Measurements from ENCODE around the gene VSX1. TPM values are rescaled to one million over a fixed set of nuclear protein-coding genes. Genes with fewer than 3 reads are reported as not detected.

VSX1 gene
- total and polyA plus RNA-seq, 2 of the 4 experiments (the other 2 are of a cell fraction) = not detected

DNA sequence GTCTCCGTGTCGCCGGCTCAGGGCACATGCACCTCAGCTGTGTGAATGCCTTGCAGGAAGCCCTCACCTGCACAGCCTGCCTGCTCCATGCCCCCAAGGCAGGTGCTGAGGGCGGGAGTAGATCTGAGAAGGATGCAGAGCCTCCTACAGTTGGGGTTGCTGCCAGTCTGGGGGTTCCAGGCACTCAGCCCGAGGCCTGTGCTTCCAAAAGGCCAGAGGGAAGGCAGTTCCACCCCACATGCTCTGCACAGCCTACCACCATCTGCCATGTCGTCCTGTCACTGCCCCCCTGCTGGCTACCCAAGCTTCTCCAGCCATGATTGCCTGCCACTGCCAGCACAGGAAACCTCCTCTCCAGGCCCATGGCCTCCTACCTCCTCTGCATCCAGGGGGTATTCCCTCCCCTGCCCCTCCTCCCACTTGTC is 43.3 kb downstream of the VSX1 start:
- DNase-seq (no peak), ATAC-seq (ENCODE audit: low read depth) (no peak)
- H2AK9ac ChIP-seq (replicated peaks; ENCODE audit: low read depth, low read length, poor library complexity) = no peak overlapping the region
- BruUV-seq (replicated peaks) = no TSS peak
- POLR2A ChIA-PET (ENCODE audit: unreplicated experiment) = no interaction called here
- H2BK120ac ChIP-seq (ENCODE audit: low read depth, low read length) = no peak overlapping the region
- H4K5ac ChIP-seq (ENCODE audit: low read depth, low read length) = no peak overlapping the region
- H3K36me3 ChIP-seq (ENCODE audit: control insufficient read depth, insufficient read depth, low read length) = no peaks in the 10 kb centered on the region
- no peak overlapping the region for H2BK5ac ChIP-seq (ENCODE audit: low read depth, low read length, poor library complexity, severe bottlenecking)
- 58% methylated on average over 2 of the region's 6 CpGs; no CpG with 5 or more reads in 1 of the 2 experiments for WGBS, 2 experiments (ENCODE audit: extremely low coverage in 2 of 2, insufficient read length in 1 of 2)
- peaks cover 6% of the 10 kb centered on the region for H3K27me3 ChIP-seq (ENCODE audit: control insufficient read depth, insufficient read depth, low read length)
- no peak overlapping the region for H3K4ac ChIP-seq (ENCODE audit: low read depth, low read length)
- no peaks in the 10 kb centered on the region for H3K79me1 ChIP-seq (ENCODE audit: low read depth in 1 of 2, low read length in 2 of 2)
- in situ Hi-C loops (cut with MboI; ENCODE audit: low sequenced_read_pairs) (no loop called here), intact Hi-C loops (cut with micrococcal nuclease) (no loop called here), dilution Hi-C loops (cut with HindIII; ENCODE audit: low sequenced_read_pairs, unreplicated experiment) (no loop called here)
- H3K23ac ChIP-seq (ENCODE audit: low read depth, low read length) = no peak overlapping the region
- no peak overlapping the region for H3K14ac ChIP-seq (replicated peaks; ENCODE audit: low read depth, low read length)
- H3K9ac ChIP-seq (ENCODE audit: low read depth, low read length) = no peak overlapping the region
- TF ChIP-seq CHD1 (IDR thresholded peaks at IDR 0.05; ENCODE audit: low read depth, low read length) (no peak), NFE2L2 (IDR thresholded peaks at IDR 0.05; ENCODE audit: low read depth, low read length) (no peak), RCOR1 (IDR thresholded peaks at IDR 0.05; ENCODE audit: insufficient replicate concordance, low read length) (no peak), RAD21 (IDR thresholded peaks at IDR 0.05; ENCODE audit: low read length) (no peak), FOS (IDR thresholded peaks at IDR 0.05; ENCODE audit: low read depth, low read length) (no peak), ELK1 (IDR thresholded peaks at IDR 0.05; ENCODE audit: borderline replicate concordance, low read depth, low read length) (no peak), POLR2A (IDR thresholded peaks at IDR 0.05; ENCODE audit: low read depth, low read length) (no peak), SMC3 (IDR thresholded peaks at IDR 0.05; ENCODE audit: low read depth, low read length) (no peak), RFX5 (IDR thresholded peaks at IDR 0.05; ENCODE audit: low read depth, low read length) (no peak), CTCF (conservative IDR thresholded peaks at IDR 0.05; ENCODE audit: low read depth, low read length) (no peak), MAFK (IDR thresholded peaks at IDR 0.05; ENCODE audit: low read depth, low read length) (no peak), CEBPB (IDR thresholded peaks at IDR 0.05; ENCODE audit: low read depth, low read length) (no peak), BHLHE40 (IDR thresholded peaks at IDR 0.05; ENCODE audit: low read depth, low read length) (no peak), MAZ (IDR thresholded peaks at IDR 0.05; ENCODE audit: borderline replicate concordance, low read depth, low read length) (no peak), MXI1 (IDR thresholded peaks at IDR 0.05; ENCODE audit: borderline replicate concordance, low read depth, low read length) (no peak)
- TF ChIP-seq, protein P1, sequence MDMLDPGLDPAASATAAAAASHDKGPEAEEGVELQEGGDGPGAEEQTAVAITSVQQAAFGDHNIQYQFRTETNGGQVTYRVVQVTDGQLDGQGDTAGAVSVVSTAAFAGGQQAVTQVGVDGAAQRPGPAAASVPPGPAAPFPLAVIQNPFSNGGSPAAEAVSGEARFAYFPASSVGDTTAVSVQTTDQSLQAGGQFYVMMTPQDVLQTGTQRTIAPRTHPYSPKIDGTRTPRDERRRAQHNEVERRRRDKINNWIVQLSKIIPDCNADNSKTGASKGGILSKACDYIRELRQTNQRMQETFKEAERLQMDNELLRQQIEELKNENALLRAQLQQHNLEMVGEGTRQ (IDR thresholded peaks at IDR 0.05; ENCODE audit: low read depth, low read length) = no peak
- no peak overlapping the region for H3K4me2 ChIP-seq (ENCODE audit: low read depth, low read length)
- H3K18ac ChIP-seq (ENCODE audit: low read depth, low read length) = no peak overlapping the region
- no peak overlapping the region for H2AFZ ChIP-seq (replicated peaks; ENCODE audit: low read length, poor library complexity)
- no peak overlapping the region for H2BK20ac ChIP-seq (ENCODE audit: low read depth, low read length)
- no peaks in the 10 kb centered on the region for H3K9me3 ChIP-seq (ENCODE audit: control insufficient read depth, insufficient read depth, low read length)
- no peak overlapping the region for H4K91ac ChIP-seq (ENCODE audit: insufficient read depth, low read depth, low read length)
- no peak overlapping the region for H2AK5ac ChIP-seq (ENCODE audit: low read depth, low read length)
- H3K4me1 ChIP-seq (ENCODE audit: control insufficient read depth, insufficient read depth, low read length) = peaks cover 7% of the 10 kb centered on the region; the same call in 1 of the 2 replicates
- H4K20me1 ChIP-seq (ENCODE audit: insufficient read depth, low read length) = no peaks in the 10 kb centered on the region; the same call in 1 of the 2 replicates
- H3K27ac ChIP-seq (ENCODE audit: insufficient read depth, low read length) = no peak overlapping the region
- H3K56ac ChIP-seq (ENCODE audit: extremely low read depth, insufficient read depth, low read length) = no peak overlapping the region
- H2BK15ac ChIP-seq (ENCODE audit: low read depth, low read length) = no peak overlapping the region
- CTCF ChIA-PET = no interaction called here
- H4K8ac ChIP-seq (ENCODE audit: low read depth in 2 of 2, low read length in 2 of 2) = no peak overlapping the region
- peaks cover 3% of the 10 kb centered on the region; the same call in 1 of the 2 replicates for H3K9me1 ChIP-seq (ENCODE audit: insufficient read depth, low read length)
- H3K4me3 ChIP-seq (ENCODE audit: insufficient read depth, low read depth, low read length) = no peak overlapping the region

Measured in IMR-90 (cell line).